Trophoblast cell (in vitro differentiated cells and primary cell): ENCODE results near the gene FAM184B.
A peak's percentile ranks its signal among the peaks of the same experiment; 100 is the strongest.
"Not testable (repeated sequence)": the region's sequence is repeated elsewhere in the genome, so short reads cannot be mapped to it uniquely, and the experiment has no call there.

ENCODE experiments used
- DNase-seq, 2 donors: peaks; one replicate each; pipeline ENCODE4 v3.0.0-alpha.2; 2016
- H2AFZ ChIP-seq: 2 replicates; pipeline ENCODE4 v1.6.1; 2013; ENCODE audit warnings: low read length, moderate library complexity, mild to moderate bottlenecking; ENCODE audit not compliant: insufficient read depth, poor library complexity
- H2AK5ac ChIP-seq: 2 replicates; pipeline ENCODE4 v1.6.1; 2013; ENCODE audit warnings: mild to moderate bottlenecking, low read length
- H2BK120ac ChIP-seq: 2 replicates; pipeline ENCODE4 v1.6.1; 2013; ENCODE audit warnings: low read length, mild to moderate bottlenecking, moderate library complexity; ENCODE audit not compliant: insufficient read depth, poor library complexity
- H2BK12ac ChIP-seq: 2 replicates; pipeline ENCODE4 v1.6.1; 2013; ENCODE audit warnings: mild to moderate bottlenecking, low read length, moderate library complexity
- H2BK5ac ChIP-seq: 2 replicates; pipeline ENCODE4 v1.6.1; 2013; ENCODE audit warnings: low read length, low read depth, moderate library complexity, mild to moderate bottlenecking; ENCODE audit not compliant: poor library complexity
- H3K14ac ChIP-seq: 2 replicates; pipeline ENCODE4 v1.6.1; 2013; ENCODE audit warnings: mild to moderate bottlenecking, low read length
- H3K18ac ChIP-seq: 2 replicates; pipeline ENCODE4 v1.6.1; 2013; ENCODE audit warnings: mild to moderate bottlenecking, low read length
- H3K23ac ChIP-seq: 2 replicates; pipeline ENCODE4 v1.6.1; 2013; ENCODE audit warnings: low read length
- H3K27ac ChIP-seq: 2 replicates; pipeline ENCODE4 v1.5.1; 2013; ENCODE audit warnings: low read depth, mild to moderate bottlenecking, inconsistent platforms, low read length, moderate library complexity
- H3K27me3 ChIP-seq: 2 replicates; pipeline ENCODE4 v1.6.1; 2013; ENCODE audit warnings: inconsistent platforms, mild to moderate bottlenecking, low read length, moderate library complexity; ENCODE audit not compliant: insufficient read depth
- H3K36me3 ChIP-seq, 2 experiments: 1 replicate in 1 of 2; 2 replicates in 1 of 2; pipeline ENCODE4 v1.6.1; 2013; ENCODE audit warnings: low read length in 2 of 2, mild to moderate bottlenecking in 2 of 2, moderate library complexity in 1 of 2; ENCODE audit not compliant: insufficient read depth in 2 of 2, control insufficient read depth in 1 of 2
- H3K4ac ChIP-seq: 2 replicates; pipeline ENCODE4 v1.6.1; 2013; ENCODE audit warnings: low read depth, mild to moderate bottlenecking, low read length, moderate library complexity
- H3K4me1 ChIP-seq, 2 experiments: 1 replicate in 1 of 2; 2 replicates in 1 of 2; pipeline ENCODE4 v1.6.1; 2013; ENCODE audit warnings: low read length in 2 of 2, mild to moderate bottlenecking in 2 of 2, moderate library complexity in 1 of 2; ENCODE audit not compliant: insufficient read depth in 2 of 2, control insufficient read depth in 1 of 2
- H3K4me2 ChIP-seq: 2 replicates; pipeline ENCODE4 v1.6.1; 2013; ENCODE audit warnings: inconsistent platforms, mild to moderate bottlenecking, low read length, moderate library complexity
- H3K4me3 ChIP-seq: 2 replicates; pipeline ENCODE4 v1.5.1; 2013; ENCODE audit warnings: mild to moderate bottlenecking, low read depth, low read length, inconsistent platforms
- H3K79me1 ChIP-seq: one replicate; pipeline ENCODE4 v1.6.1; 2013; ENCODE audit warnings: low read length
- H3K79me2 ChIP-seq: 2 replicates; pipeline ENCODE4 v1.6.1; 2013; ENCODE audit warnings: low read length, mild to moderate bottlenecking; ENCODE audit not compliant: control insufficient read depth, insufficient read depth, poor library complexity
- H3K9ac ChIP-seq: 2 replicates; pipeline ENCODE4 v1.6.1; 2013; ENCODE audit warnings: mild to moderate bottlenecking, low read length
- H3K9me3 ChIP-seq: 2 replicates; pipeline ENCODE4 v1.6.1; 2013; ENCODE audit warnings: low read depth, mild to moderate bottlenecking, control low read depth, inconsistent platforms, low read length; ENCODE audit not compliant: insufficient read depth
- H4K12ac ChIP-seq: 2 replicates; pipeline ENCODE4 v1.6.1; 2013; ENCODE audit warnings: low read depth, mild to moderate bottlenecking, low read length, moderate library complexity
- H4K8ac ChIP-seq: 2 replicates; pipeline ENCODE4 v1.6.1; 2013; ENCODE audit warnings: low read depth, mild to moderate bottlenecking, low read length, moderate library complexity
- H4K91ac ChIP-seq: one replicate; pipeline ENCODE4 v1.6.1; 2013; ENCODE audit warnings: low read depth, mild to moderate bottlenecking, low read length, moderate library complexity
- WGBS: extraction: QIAGEN DNeasy Blood & Tissue Kit; methylation state at CpG from one replicate; pipeline ENCODE4 v1.1.7; 2013; ENCODE audit warnings: missing lambda C conversion rate; ENCODE audit not compliant: insufficient read length, insufficient coverage; ENCODE audit errors: extremely low coverage; 5-methylcytosine and 5-hydroxymethylcytosine counted together

The FAM184B gene

GRCh38 chr4:17664755-17665154, 116.7 kb downstream of the FAM184B start:
- DNase-seq: no peak
- Histone ChIP-seq H3K4ac (no peak overlapping the region), H3K14ac (no peak overlapping the region), H3K27me3 (no peaks in the 10 kb centered on the region), H3K79me1 (no peaks in the 10 kb centered on the region), H2AFZ (no peak overlapping the region), H3K18ac (no peak overlapping the region), H2AK5ac (no peak overlapping the region), H3K4me2 (no peak overlapping the region), H2BK5ac (no peak overlapping the region), H3K4me1 (no peaks in the 10 kb centered on the region), H3K4me3 (no peak overlapping the region), H3K27ac (no peak overlapping the region), H3K79me2 (no peaks in the 10 kb centered on the region), H4K12ac (no peak overlapping the region), H2BK12ac (no peak overlapping the region), H3K9me3 (no peaks in the 10 kb centered on the region), H3K23ac (no peak overlapping the region), H2BK120ac (no peak overlapping the region), H3K36me3 (no peaks in the 10 kb centered on the region), H4K91ac (no peak overlapping the region), H3K9ac (no peak overlapping the region), H4K8ac (no peak overlapping the region)
- no CpG with 5 or more reads among the region's 4 CpGs for WGBS

GRCh38 chr4:17662694-17663093, 118.7 kb downstream of the FAM184B start:
- Histone ChIP-seq H3K27me3 (no peaks in the 10 kb centered on the region), H3K4me1 (no peaks in the 10 kb centered on the region), H3K9me3 (no peaks in the 10 kb centered on the region), H2BK5ac (no peak overlapping the region), H2AK5ac (no peak overlapping the region), H3K18ac (no peak overlapping the region), H2BK120ac (no peak overlapping the region), H3K79me1 (no peaks in the 10 kb centered on the region), H4K91ac (no peak overlapping the region), H2BK12ac (no peak overlapping the region), H3K14ac (no peak overlapping the region), H3K27ac (no peak overlapping the region), H3K4me2 (no peak overlapping the region), H4K12ac (no peak overlapping the region), H2AFZ (no peak overlapping the region), H3K36me3 (no peaks in the 10 kb centered on the region), H3K79me2 (no peaks in the 10 kb centered on the region), H3K23ac (no peak overlapping the region), H4K8ac (no peak overlapping the region), H3K4ac (no peak overlapping the region), H3K9ac (no peak overlapping the region), H3K4me3 (no peak overlapping the region)
- DNase-seq: no peak
- WGBS: no CpG with 5 or more reads among the region's 3 CpGs

- H3K18ac ChIP-seq, H2AK5ac ChIP-seq, H3K14ac ChIP-seq, H3K4me1 ChIP-seq, H4K8ac ChIP-seq, H3K23ac ChIP-seq, H2AFZ ChIP-seq, H3K79me1 ChIP-seq, H3K4me3 ChIP-seq, H4K12ac ChIP-seq, H2BK5ac ChIP-seq, H2BK120ac ChIP-seq, H4K91ac ChIP-seq, H3K9ac ChIP-seq, H3K79me2 ChIP-seq, H2BK12ac ChIP-seq, H3K27ac ChIP-seq, H3K4me2 ChIP-seq, H3K27me3 ChIP-seq, H3K4ac ChIP-seq, H3K36me3 ChIP-seq, H3K9me3 ChIP-seq: not testable (repeated sequence)
- WGBS: no CpG with 5 or more reads among the region's 8 CpGs
- peak; percentile 71 to 80 for DNase-seq
These were observed 122.2 kb downstream of the FAM184B start for GRCh38 chr4:17659196-17659595.

GRCh38 chr4:17657849-17658248, 123.6 kb downstream of the FAM184B start:
- no peak overlapping the region for H4K12ac ChIP-seq
- H3K9me3 ChIP-seq: peaks cover 2% of the 10 kb centered on the region
- no peak overlapping the region for H2AK5ac ChIP-seq
- H3K9ac ChIP-seq: no peak overlapping the region
- no peak overlapping the region for H3K4me2 ChIP-seq
- H3K79me2 ChIP-seq: no peaks in the 10 kb centered on the region
- WGBS: no CpG with 5 or more reads among the region's 9 CpGs
- H3K4me1 ChIP-seq: no peaks in the 10 kb centered on the region
- no peaks in the 10 kb centered on the region for H3K36me3 ChIP-seq
- no peak overlapping the region for H3K18ac ChIP-seq
- no peak overlapping the region for H4K91ac ChIP-seq
- H3K14ac ChIP-seq: no peak overlapping the region
- no peak overlapping the region for H3K23ac ChIP-seq
- H3K27ac ChIP-seq: no peak overlapping the region
- H4K8ac ChIP-seq: no peak overlapping the region
- H3K4me3 ChIP-seq: no peak overlapping the region
- no peak overlapping the region for H2BK12ac ChIP-seq
- no peak overlapping the region for H2BK120ac ChIP-seq
- H2AFZ ChIP-seq: no peak overlapping the region
- H3K4ac ChIP-seq: no peak overlapping the region
- H3K27me3 ChIP-seq: no peaks in the 10 kb centered on the region
- H3K79me1 ChIP-seq: no peaks in the 10 kb centered on the region
- no peak overlapping the region for H2BK5ac ChIP-seq
- DNase-seq: no peak
